Stimulated activated naive B cell treated with anti-CD40 and anti-IgM and Interleukin-4, amounts not matched to agents 10 μg/mL and 1 μg/mL and 100 μg/mL, for 72 hours (primary cell): ENCODE results near the gene TKTL1.
"Not testable (repeated sequence)": the region's sequence is repeated elsewhere in the genome, so short reads cannot be mapped to it uniquely, and the experiment has no call there.

Source experiments
- ATAC-seq, 2 donors: fragments of 150-1000 bp; cut with Tn5 transposase; replicated peaks; 2 replicates each; pipeline ENCODE4 v1.10.0; 2021; ENCODE audit warnings: moderate library complexity in 1 of 2
- DNase-seq: peaks from one replicate; pipeline ENCODE4 v3.0.0; 2021
- H3K27ac Mint-ChIP-seq: one replicate; pipeline ENCODE4 v1.8.0; 2022; ENCODE audit warnings: mild to moderate bottlenecking, mixed read lengths
- H3K27me3 Mint-ChIP-seq, 2 donors: one replicate each; pipeline ENCODE4 v1.8.0; 2022; ENCODE audit warnings: mixed read lengths in 2 of 2
- H3K36me3 Mint-ChIP-seq, 2 donors: one replicate each; pipeline ENCODE4 v1.8.0; 2022; ENCODE audit warnings: mixed read lengths in 2 of 2, mild to moderate bottlenecking in 1 of 2
- H3K4me1 Mint-ChIP-seq, 2 donors: one replicate each; pipeline ENCODE4 v1.8.0; 2022; ENCODE audit warnings: mixed read lengths in 2 of 2, mild to moderate bottlenecking in 1 of 2
- H3K4me3 Mint-ChIP-seq, 2 donors: one replicate each; pipeline ENCODE4 v1.8.0; 2022; ENCODE audit warnings: mild to moderate bottlenecking in 2 of 2, mixed read lengths in 2 of 2, moderate library complexity in 1 of 2
- H3K9me3 Mint-ChIP-seq, 2 donors: one replicate each; pipeline ENCODE4 v1.8.0; 2022; ENCODE audit warnings: mixed read lengths in 2 of 2, mild to moderate bottlenecking in 1 of 2

TKTL1 gene

GRCh38 chrX:154321152-154321551, 25.6 kb downstream of the TKTL1 start:
- DNase-seq (no peak), ATAC-seq (no peak)
- Mint-ChIP-seq H3K27me3 (peaks cover 0 to 7% of the 10 kb centered on the region in 2 donors), H3K9me3 (no peaks in the 10 kb centered on the region), H3K4me3 (no peak overlapping the region), H3K27ac (no peak overlapping the region), H3K36me3 (no peaks in the 10 kb centered on the region), H3K4me1 (peaks cover 20 to 35% of the 10 kb centered on the region in 2 donors)

- peaks cover 0 to 7% of the 10 kb centered on the region in 2 donors for H3K27me3 Mint-ChIP-seq
- ATAC-seq (no peak), DNase-seq (no peak)
- peaks cover 21 to 40% of the 10 kb centered on the region in 2 donors for H3K4me1 Mint-ChIP-seq
- H3K27ac Mint-ChIP-seq, result no peak overlapping the region
- no peaks in the 10 kb centered on the region for H3K36me3 Mint-ChIP-seq
- no peak overlapping the region for H3K4me3 Mint-ChIP-seq
- H3K9me3 Mint-ChIP-seq, result no peaks in the 10 kb centered on the region
Observed at GRCh38 chrX:154321594-154321993, 26.0 kb downstream of the TKTL1 start.

- no peaks in the 10 kb centered on the region for H3K27me3 Mint-ChIP-seq
- peaks cover 22 to 44% of the 10 kb centered on the region in 2 donors for H3K4me1 Mint-ChIP-seq
- H3K36me3 Mint-ChIP-seq, result no peaks in the 10 kb centered on the region
- no peak overlapping the region for H3K27ac Mint-ChIP-seq
- DNase-seq (no peak), ATAC-seq (no peak)
- no peaks in the 10 kb centered on the region for H3K9me3 Mint-ChIP-seq
- H3K4me3 Mint-ChIP-seq, result no peak overlapping the region
Observed at GRCh38 chrX:154322890-154323289, 27.3 kb downstream of the TKTL1 start.

- no peak for ATAC-seq
- peaks cover 22 to 45% of the 10 kb centered on the region in 2 donors for H3K4me1 Mint-ChIP-seq
Observed at GRCh38 chrX:154323537-154323936, 27.9 kb downstream of the TKTL1 start.

GRCh38 chrX:154325541-154325940, 29.9 kb downstream of the TKTL1 start:
- DNase-seq (no peak), ATAC-seq (no peak)
- H3K4me1 Mint-ChIP-seq, result peaks cover 20 to 34% of the 10 kb centered on the region in 2 donors
- H3K9me3 Mint-ChIP-seq, result no peaks in the 10 kb centered on the region
- H3K27ac Mint-ChIP-seq, result no peak overlapping the region
- H3K36me3 Mint-ChIP-seq, result no peaks in the 10 kb centered on the region
- H3K4me3 Mint-ChIP-seq, result no peak overlapping the region
- no peaks in the 10 kb centered on the region for H3K27me3 Mint-ChIP-seq

More at GRCh38 chrX:154323537-154323936, 27.9 kb downstream of the TKTL1 start:
- no peak for DNase-seq
- Mint-ChIP-seq H3K27me3 (no peaks in the 10 kb centered on the region), H3K9me3 (no peaks in the 10 kb centered on the region), H3K36me3 (no peaks in the 10 kb centered on the region), H3K27ac (no peak overlapping the region), H3K4me3 (no peak overlapping the region)

- peak; percentile 69 to 79 for ATAC-seq
- no peak overlapping the region for H3K27ac Mint-ChIP-seq
- no peak for DNase-seq
- peaks cover 11 to 22% of the 10 kb centered on the region in 2 donors for H3K4me1 Mint-ChIP-seq
- H3K27me3 Mint-ChIP-seq, result no peaks in the 10 kb centered on the region
- no peaks in the 10 kb centered on the region for H3K9me3 Mint-ChIP-seq
- no peaks in the 10 kb centered on the region for H3K36me3 Mint-ChIP-seq
- H3K4me3 Mint-ChIP-seq, result no peak overlapping the region
Observed at GRCh38 chrX:154327038-154327820, 31.6 kb downstream of the TKTL1 start.

GRCh38 chrX:154328646-154329045, 33.1 kb downstream of the TKTL1 start:
- Mint-ChIP-seq H3K27me3 (no peaks in the 10 kb centered on the region), H3K27ac (no peak overlapping the region), H3K9me3 (no peaks in the 10 kb centered on the region), H3K4me1 (peaks cover 14 to 32% of the 10 kb centered on the region in 2 donors), H3K36me3 (no peaks in the 10 kb centered on the region), H3K4me3 (no peak overlapping the region)
- DNase-seq (no peak), ATAC-seq (no peak)

- peaks cover 20 to 38% of the 10 kb centered on the region in 2 donors for H3K4me1 Mint-ChIP-seq
- H3K27me3 Mint-ChIP-seq, result no peaks in the 10 kb centered on the region
- no peak overlapping the region for H3K27ac Mint-ChIP-seq
- ATAC-seq (no peak), DNase-seq (no peak)
- no peaks in the 10 kb centered on the region for H3K9me3 Mint-ChIP-seq
- H3K4me3 Mint-ChIP-seq, result no peak overlapping the region
- no peaks in the 10 kb centered on the region for H3K36me3 Mint-ChIP-seq
Observed at GRCh38 chrX:154329294-154329693, 33.7 kb downstream of the TKTL1 start.

- H3K4me3 Mint-ChIP-seq, result no peak overlapping the region
- peak overlapping the region; percentile 56 for H3K27ac Mint-ChIP-seq
- no peaks in the 10 kb centered on the region for H3K9me3 Mint-ChIP-seq
Observed at GRCh38 chrX:154332561-154332960, 37.0 kb downstream of the TKTL1 start.

GRCh38 chrX:154333116-154333515, 37.5 kb downstream of the TKTL1 start:
- Mint-ChIP-seq H3K27me3 (no peaks in the 10 kb centered on the region), H3K4me3 (no peak overlapping the region), H3K36me3 (peaks cover 0 to 3% of the 10 kb centered on the region in 2 donors), H3K27ac (peak overlapping the region; percentile 14), H3K9me3 (no peaks in the 10 kb centered on the region), H3K4me1 (peaks cover 20 to 31% of the 10 kb centered on the region in 2 donors)
- ATAC-seq (no peak), DNase-seq (no peak)

More at GRCh38 chrX:154332561-154332960, 37.0 kb downstream of the TKTL1 start:
- Mint-ChIP-seq H3K27me3 (no peaks in the 10 kb centered on the region), H3K4me1 (peaks cover 20 to 35% of the 10 kb centered on the region in 2 donors), H3K36me3 (peaks cover 0 to 3% of the 10 kb centered on the region in 2 donors)
- ATAC-seq (no peak), DNase-seq (no peak)

- H3K27me3 Mint-ChIP-seq, result no peaks in the 10 kb centered on the region
- DNase-seq (no peak), ATAC-seq (peak; percentile 86 to 90)
- H3K27ac Mint-ChIP-seq, result peak overlapping the region; percentile 92
- H3K4me1 Mint-ChIP-seq, result peaks cover 18 to 31% of the 10 kb centered on the region in 2 donors
- peak overlapping the region; percentile 42 to 75 for H3K4me3 Mint-ChIP-seq
- peaks cover 0 to 3% of the 10 kb centered on the region in 2 donors for H3K36me3 Mint-ChIP-seq
- H3K9me3 Mint-ChIP-seq, result no peaks in the 10 kb centered on the region
Observed at GRCh38 chrX:154333837-154334271, 38.3 kb downstream of the TKTL1 start.

GRCh38 chrX:154334496-154334895, 38.9 kb downstream of the TKTL1 start:
- peak overlapping the region; percentile 92 for H3K27ac Mint-ChIP-seq

GRCh38 chrX:154341399-154342298, 46.1 kb downstream of the TKTL1 start:
- H3K27me3 Mint-ChIP-seq, H3K36me3 Mint-ChIP-seq: not testable (repeated sequence)
- ATAC-seq, result peak; percentile 67 to 75

More at GRCh38 chrX:154334496-154334895, 38.9 kb downstream of the TKTL1 start:
- Mint-ChIP-seq H3K4me3 (peak overlapping the region; percentile 17 to 22), H3K36me3 (peaks cover 0 to 3% of the 10 kb centered on the region in 2 donors), H3K9me3 (no peaks in the 10 kb centered on the region), H3K4me1 (peaks cover 18 to 31% of the 10 kb centered on the region in 2 donors), H3K27me3 (no peaks in the 10 kb centered on the region)
- DNase-seq, result no peak
- ATAC-seq, result peak; percentile 57 to 58

GRCh38 chrX:154343063-154343462, 47.5 kb downstream of the TKTL1 start:
- not testable (repeated sequence) for H3K36me3 Mint-ChIP-seq, DNase-seq, H3K4me3 Mint-ChIP-seq

More at GRCh38 chrX:154341399-154342298, 46.1 kb downstream of the TKTL1 start:
- not testable (repeated sequence) for DNase-seq, H3K4me3 Mint-ChIP-seq, H3K27ac Mint-ChIP-seq, H3K4me1 Mint-ChIP-seq, H3K9me3 Mint-ChIP-seq

More at GRCh38 chrX:154343063-154343462, 47.5 kb downstream of the TKTL1 start:
- not testable (repeated sequence) for H3K4me1 Mint-ChIP-seq, H3K9me3 Mint-ChIP-seq, H3K27ac Mint-ChIP-seq, H3K27me3 Mint-ChIP-seq
- ATAC-seq, result peak; percentile 34
